GM18909 (cell line): ENCODE measurements around the gene POTEB2.
"Not testable (repeated sequence)": the region's sequence is repeated elsewhere in the genome, so short reads cannot be mapped to it uniquely, and the experiment has no call there.

Source experiments
- ATAC-seq: cut with Tn5 transposase; IDR thresholded peaks from one replicate; pipeline ENCODE4 v1.9.1; 2021; ENCODE audit warnings: mild to moderate bottlenecking; ENCODE audit not compliant: unreplicated experiment, poor library complexity

POTEB2 gene

GRCh38 chr15:20866214-20866613, at the start of gene POTEB2:
Gene POTEB2 (minus strand): TSS chr15:20866314. CDS start chr15:20866281, 33 bp downstream.
- ATAC-seq = not testable (repeated sequence)

GRCh38 chr15:20879916-20880315, 13.8 kb upstream of the POTEB2 start:
- not testable (repeated sequence) for ATAC-seq

GRCh38 chr15:20878464-20878863, 12.3 kb upstream of the POTEB2 start:
- not testable (repeated sequence) for ATAC-seq

DNA sequence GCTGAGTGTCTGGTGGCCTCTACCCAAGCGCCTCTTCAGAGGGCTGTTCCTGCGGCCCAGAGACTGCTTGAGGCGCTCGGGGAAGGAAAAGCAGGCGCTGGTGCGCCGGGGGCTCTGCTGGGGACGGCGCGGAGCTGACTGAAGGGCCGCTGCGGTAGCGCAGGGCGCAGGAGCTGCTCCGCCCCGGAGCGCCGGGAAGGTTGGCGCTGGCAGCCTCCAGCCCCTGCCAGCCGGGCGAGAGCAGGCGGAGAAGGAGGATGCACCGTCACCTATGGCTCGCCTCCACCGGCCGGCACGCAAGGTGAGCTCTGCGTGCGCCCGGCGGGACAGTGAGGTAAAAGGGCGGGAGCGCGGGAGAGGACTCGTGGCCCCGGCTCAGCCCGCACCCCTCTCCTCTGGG, 11.7 kb upstream of the POTEB2 start:
- not testable (repeated sequence) for ATAC-seq
